ENCODE data around the gene GAL3ST2.

- TF ChIP-seq CTCF (IDR thresholded peaks at IDR 0.05) (no peak), POLR2A (IDR thresholded peaks at IDR 0.05) (no peak)
These were observed 74.9 kb downstream of the GAL3ST2 start for GRCh38 chr2:241851325-241852115.

Data from adrenal gland (tissue), 5 donors.